NCI-H2107 treated with DMSO at 0.1 percent for 48 hours (cell line): ENCODE measurements around the gene CD300E.
"Not testable (repeated sequence)": the region's sequence is repeated elsewhere in the genome, so short reads cannot be mapped to it uniquely, and the experiment has no call there.

Source experiments
- DNase-seq: peaks from one replicate; lab custom pipeline; 2025; ENCODE audit not compliant: unreplicated experiment; lab: John Stamatoyannopoulos, UW

Gene CD300E

GRCh38 chr17:74601944-74602572 is 21.5 kb downstream of the CD300E start:
- peak; percentile 14 for DNase-seq

GRCh38 chr17:74599448-74599939 is 24.0 kb downstream of the CD300E start:
- DNase-seq = no peak

DNA sequence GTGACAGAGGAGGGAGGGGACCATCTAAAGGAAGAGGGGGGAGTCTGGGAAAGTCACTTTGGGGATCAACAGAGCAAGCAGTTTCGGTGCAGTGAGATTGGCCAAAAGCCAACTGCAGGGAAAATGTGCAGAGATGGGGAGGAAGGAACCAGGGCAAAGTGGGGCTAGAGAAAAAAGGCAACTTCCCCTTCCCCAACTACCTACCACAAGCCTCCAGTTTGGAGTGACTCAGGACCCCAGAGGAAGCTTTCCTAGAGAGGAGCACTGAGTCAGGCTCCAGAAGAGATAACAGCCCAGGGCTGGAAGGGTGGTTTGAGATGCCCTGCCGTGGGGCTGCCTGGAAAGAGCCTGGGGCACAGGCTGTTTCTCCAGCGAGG is 24.5 kb downstream of the CD300E start:
- no peak for DNase-seq

DNA sequence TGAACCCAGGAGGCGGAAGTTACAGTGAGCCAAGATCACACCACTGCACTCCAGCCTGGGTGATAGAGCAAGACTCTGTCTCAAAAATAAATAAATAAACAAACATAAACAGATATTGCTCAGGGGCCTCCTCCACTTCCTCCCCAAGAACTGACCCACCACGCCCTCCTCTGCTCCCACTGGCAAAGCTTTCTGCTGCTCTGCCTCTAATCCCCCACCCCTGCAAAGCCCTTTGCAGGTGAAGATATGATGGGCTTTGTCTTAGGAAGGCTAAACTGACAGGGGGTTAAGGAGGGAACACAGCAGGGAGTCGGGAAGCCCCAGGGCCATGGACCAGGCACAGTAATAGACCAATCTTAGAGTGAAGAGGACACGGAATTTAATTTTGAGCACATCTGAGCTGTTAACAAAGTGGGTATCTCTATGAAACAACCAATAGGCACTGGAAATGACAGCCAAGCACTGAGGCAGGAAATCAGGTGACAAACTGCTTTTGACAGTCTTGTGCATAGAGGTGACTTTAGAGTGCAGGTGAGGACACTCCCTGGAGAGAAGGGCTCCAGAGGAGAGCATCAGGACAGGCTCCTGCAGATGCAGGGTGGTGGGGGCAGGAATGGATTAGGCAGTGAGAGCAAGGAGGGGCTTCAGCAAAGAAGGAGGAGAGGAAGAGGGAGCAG is 25.1 kb downstream of the CD300E start:
- no peak for DNase-seq

DNA sequence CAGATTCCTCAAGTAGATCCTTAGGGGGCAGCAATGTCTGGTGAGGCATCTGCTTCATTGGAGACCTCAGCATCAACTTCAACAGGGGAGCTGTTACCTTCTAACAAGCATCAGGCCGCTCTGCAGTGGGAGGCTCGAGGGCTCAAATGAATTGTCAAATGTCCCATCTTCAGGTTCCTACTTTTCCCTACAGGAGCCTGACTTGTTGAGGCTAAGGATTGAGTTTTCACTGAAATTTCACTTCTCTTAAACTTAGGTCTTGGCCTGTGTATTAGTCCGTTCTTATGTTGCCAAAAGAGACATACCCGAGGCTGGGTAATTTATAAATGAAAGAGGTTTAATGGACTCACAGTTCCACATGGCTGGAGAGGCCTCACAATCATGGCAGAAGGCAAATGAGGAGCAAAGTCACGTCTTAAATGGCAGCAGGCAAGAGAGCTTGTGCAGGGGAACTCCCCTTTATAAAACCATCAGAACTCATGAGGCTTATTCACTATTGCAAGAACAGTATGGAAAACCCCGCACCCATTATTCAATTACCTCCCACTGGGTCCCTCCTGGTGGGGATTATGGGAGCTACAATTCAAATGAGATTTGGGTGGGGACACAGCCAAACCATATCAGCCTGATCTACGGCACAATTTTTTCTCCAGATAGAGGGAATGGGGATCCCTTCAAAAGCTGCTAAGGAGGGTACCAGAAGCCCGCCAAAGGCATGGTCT is 26.3 kb downstream of the CD300E start:
- DNase-seq = no peak

GRCh38 chr17:74595037-74595750 is 28.3 kb downstream of the CD300E start:
- no peak for DNase-seq

DNA sequence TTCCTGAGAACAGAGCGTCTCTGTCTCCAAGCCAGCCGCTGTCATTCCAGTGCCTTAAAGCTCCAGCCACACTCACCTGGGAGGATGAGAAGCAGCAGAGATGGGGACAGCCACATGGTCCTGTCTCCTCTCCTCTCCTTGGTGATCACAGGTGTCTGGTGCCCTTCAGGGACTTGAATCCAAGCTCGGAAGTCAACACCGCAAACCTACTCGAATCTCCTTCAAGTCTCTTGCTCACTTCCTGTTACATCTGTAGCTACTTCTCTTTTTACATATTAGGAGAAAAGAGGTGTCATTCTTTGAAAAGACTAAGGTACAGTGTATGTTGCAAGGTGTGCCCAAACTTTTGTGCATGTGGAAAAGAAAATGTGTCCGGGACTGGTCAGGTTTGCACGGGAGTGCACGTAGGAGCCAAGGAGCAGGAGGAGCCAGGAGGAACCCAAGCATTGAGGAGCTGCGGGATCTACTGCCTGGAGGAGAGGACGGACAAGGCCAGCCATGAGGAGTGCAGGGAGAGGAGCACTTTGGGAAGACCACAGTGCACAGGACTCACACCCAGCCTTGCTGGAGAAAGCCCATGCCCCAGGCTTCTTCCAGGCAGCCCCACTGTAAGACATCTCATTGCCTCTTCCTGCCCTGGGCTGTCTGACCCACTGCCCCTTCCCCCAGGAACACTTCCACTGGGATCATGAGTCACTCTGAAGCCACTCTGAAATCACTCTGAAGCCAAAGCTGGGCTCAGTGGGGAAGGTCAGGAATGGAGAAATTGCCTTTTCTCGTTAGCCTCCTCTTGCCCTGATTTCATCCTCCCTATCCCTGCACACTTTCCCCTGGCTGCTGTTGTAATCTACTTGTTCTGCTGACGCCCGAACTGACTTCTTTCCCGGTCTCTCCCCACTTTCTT is 31.2 kb downstream of the CD300E start, which contains the start of gene CD300LD:
CD300LD (minus strand) TSS at position 197 of the 904 bp plus-strand sequence; CDS start at position 116, 81 bp downstream.
- DNase-seq = no peak

GRCh38 chr17:74591503-74591902 is 32.0 kb downstream of the CD300E start:
- no peak for DNase-seq

GRCh38 chr17:74585711-74586110 is 37.8 kb downstream of the CD300E start:
- DNase-seq = no peak

GRCh38 chr17:74584292-74585060 is 39.1 kb downstream of the CD300E start:
- DNase-seq = no peak

DNA sequence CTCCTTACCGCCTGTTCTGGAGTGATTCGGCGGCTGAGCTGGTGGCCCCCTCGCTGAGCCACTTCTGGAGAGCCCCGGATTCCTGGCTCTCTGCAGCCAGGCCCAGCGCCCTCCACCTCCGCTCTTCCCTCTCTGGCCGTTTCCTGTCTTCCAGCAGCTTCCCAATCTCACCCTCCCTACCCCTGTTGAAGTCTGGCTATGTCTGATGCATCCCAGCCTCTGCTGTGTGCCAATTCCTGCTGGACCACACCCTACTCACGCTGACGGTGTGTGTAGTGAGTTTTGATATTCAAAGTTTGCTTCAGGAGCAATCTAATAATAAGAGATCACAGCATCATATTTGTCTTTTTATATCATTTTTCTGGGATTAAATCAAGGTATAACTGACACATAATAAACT is 40.9 kb downstream of the CD300E start:
- DNase-seq = no peak

GRCh38 chr17:74579900-74580299 is 43.6 kb downstream of the CD300E start:
- DNase-seq = no peak

GRCh38 chr17:74578979-74579378 is 44.6 kb downstream of the CD300E start:
- DNase-seq = no peak

GRCh38 chr17:74574489-74575142 is 48.9 kb downstream of the CD300E start:
- DNase-seq = no peak

DNA sequence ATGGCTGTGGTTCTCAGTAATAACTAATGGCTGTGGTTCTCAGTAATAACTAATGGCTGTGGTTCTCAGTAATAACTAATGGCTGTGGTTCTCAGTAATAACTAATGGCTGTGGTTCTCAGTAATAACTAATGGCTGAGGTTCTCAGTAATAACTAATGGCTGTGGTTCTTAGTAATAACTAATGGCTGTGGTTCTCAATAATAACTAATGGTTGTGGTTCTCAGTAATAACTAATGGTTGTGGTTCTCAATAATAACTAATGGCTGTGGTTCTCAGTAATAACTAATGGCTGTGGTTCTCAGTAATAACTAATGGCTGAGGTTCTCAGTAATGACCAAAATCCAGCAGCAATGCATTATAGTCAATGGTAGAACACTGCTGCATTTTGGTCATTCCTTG is 49.9 kb downstream of the CD300E start:
- not testable (repeated sequence) for DNase-seq

GRCh38 chr17:74573169-74573568 is 50.4 kb downstream of the CD300E start:
- no peak for DNase-seq

DNA sequence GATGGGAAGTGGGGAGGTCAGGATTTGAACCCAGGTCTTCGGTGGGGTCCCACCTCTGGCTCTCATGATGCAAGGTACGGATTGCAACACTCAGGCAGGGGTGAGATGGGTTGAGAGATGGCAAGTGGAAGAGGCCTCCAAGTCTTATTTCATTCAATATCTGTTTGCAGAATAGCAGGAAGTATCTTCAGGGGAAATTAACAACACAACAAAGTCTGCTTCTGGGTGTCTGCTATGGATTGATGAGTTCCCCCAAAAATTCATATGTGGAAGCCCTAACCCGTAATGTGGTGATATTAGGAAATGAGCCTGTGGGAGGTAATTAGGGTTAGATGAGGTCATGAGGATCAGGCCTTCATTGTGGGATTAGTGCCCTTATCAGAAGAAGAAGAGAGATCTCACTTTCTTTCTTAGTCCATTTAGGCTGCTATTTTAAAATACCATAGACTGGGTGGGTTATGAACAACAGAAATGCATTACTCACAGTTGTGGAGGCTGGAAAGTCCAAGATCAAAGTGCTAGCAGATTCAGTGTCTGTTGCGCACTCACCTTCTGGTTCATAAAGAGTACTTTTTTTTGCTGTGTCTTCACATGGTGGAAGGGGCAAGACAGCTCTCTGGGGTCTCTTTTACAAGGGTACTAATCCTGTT is 51.8 kb downstream of the CD300E start:
- DNase-seq = no peak
